ENCODE measurements around the gene TFDP2. TPM values are rescaled to one million over a fixed set of nuclear protein-coding genes. Genes with fewer than 3 reads are reported as not detected.

The TFDP2 gene
- total and polyA plus RNA-seq, 2 of the 8 experiments (the other 6 are each of a cell fraction or from before 2014, with no cell fraction given): 41.1 to 119 TPM

DNA sequence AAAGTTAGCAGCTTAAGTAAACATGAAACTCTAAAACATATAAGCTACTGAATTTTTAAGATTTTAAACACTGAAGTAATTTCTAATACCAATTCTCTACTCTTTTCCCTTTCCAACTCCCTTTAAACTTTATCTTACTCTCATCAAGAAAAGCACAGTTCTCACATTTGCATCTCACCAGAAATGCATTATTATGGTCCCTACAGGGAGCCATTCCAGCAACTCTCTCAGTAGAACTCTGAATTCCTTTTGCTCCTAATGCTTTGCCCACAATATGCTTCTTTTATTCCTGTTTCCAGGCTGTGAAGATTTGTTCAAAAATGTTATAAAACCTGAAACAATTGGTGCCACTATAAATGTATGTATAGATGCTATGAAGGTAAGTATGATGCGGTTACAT lies 83.4 kb downstream of the TFDP2 start:
- no peak overlapping the region for H3K4ac ChIP-seq (replicated peaks; ENCODE audit: insufficient read length, low read depth, low read length)
- H3K27me3 ChIP-seq (replicated peaks in 1 of 4; ENCODE audit: control insufficient read depth in 3 of 4, extremely low read depth in 1 of 4, insufficient read depth in 3 of 4, low read length in 3 of 4): no peaks in the 10 kb centered on the region
- H3K79me2 ChIP-seq (ENCODE audit: control insufficient read depth in 1 of 2, insufficient read depth in 2 of 2, low read length in 2 of 2): no peaks in the 10 kb centered on the region
- no peak overlapping the region for H2AFZ ChIP-seq (ENCODE audit: low read length)
- WGBS, 2 experiments (ENCODE audit: extremely low coverage in 1 of 2, insufficient coverage in 1 of 2, insufficient read length in 1 of 2, insufficient replicate concordance in 2 of 2, low coverage in 1 of 2, low lambda C conversion rate in 2 of 2, missing lambda C conversion rate in 1 of 2): 45% methylated on average over 1 of the region's 1 CpG; no CpG with 5 or more reads in 1 of the 2 experiments
- H3K14ac ChIP-seq (ENCODE audit: insufficient read length): no peak overlapping the region
- ChIA-PET POLR2A (ENCODE audit: partially characterized antibody) (interaction anchor here (0.9 to 1.6 kb wide), 2 partner anchors 11 to 18 kb away, joined by 3 to 4 read pairs; no protein-coding TSS in a partner anchor), CTCF (ENCODE audit: partially characterized antibody) (interaction anchor here (0.6 to 1.3 kb wide), 2 partner anchors 38 to 147 kb away, joined by 3 to 4 read pairs; no protein-coding TSS in a partner anchor)
- H3K79me1 ChIP-seq (ENCODE audit: low read depth, low read length): no peaks in the 10 kb centered on the region
- no peak overlapping the region for H2BK15ac ChIP-seq (ENCODE audit: low read length)
- H3K9me3 ChIP-seq (ENCODE audit: insufficient read depth in 2 of 2, low read depth in 1 of 2, low read length in 1 of 2): no peaks in the 10 kb centered on the region
- H3K4me3 ChIP-seq (ENCODE audit: extremely low read depth in 1 of 4, insufficient read depth in 2 of 4, low read depth in 3 of 4, low read length in 4 of 4): peak overlapping the region in 1 of 4 experiments; percentile 34; a peak in 1 of 8 replicates
- H3K23ac ChIP-seq (ENCODE audit: insufficient read length): no peak overlapping the region
- no peak overlapping the region for H2BK20ac ChIP-seq (ENCODE audit: low read length)
- peak; percentile 82 for FAIRE-seq
- H4K20me1 ChIP-seq (replicated peaks in 1 of 2; ENCODE audit: control insufficient read depth in 1 of 2, insufficient read depth in 2 of 2, low read length in 2 of 2): no peaks in the 10 kb centered on the region
- no peak overlapping the region for H2BK12ac ChIP-seq (ENCODE audit: low read depth, low read length)
- no peak overlapping the region for H4K91ac ChIP-seq (replicated peaks; ENCODE audit: insufficient read length, low read length)
- no peak overlapping the region for H4K8ac ChIP-seq (ENCODE audit: extremely low read depth, insufficient read depth, low read length)
- no peaks in the 10 kb centered on the region for H3K36me3 ChIP-seq (ENCODE audit: control insufficient read depth in 2 of 4, insufficient read depth in 4 of 4, low read length in 3 of 4)
- no peak overlapping the region for H3K56ac ChIP-seq (replicated peaks; ENCODE audit: insufficient read length, low read depth, low read length)
- H3K9ac ChIP-seq (replicated peaks in 1 of 4; ENCODE audit: extremely low read depth in 1 of 4, low read depth in 3 of 4, low read length in 3 of 4): no peak overlapping the region
- H3K4me1 ChIP-seq (replicated peaks in 1 of 4; ENCODE audit: control insufficient read depth in 3 of 4, insufficient read depth in 4 of 4, low read length in 3 of 4): peaks cover 5 to 13% (median 9%) of the 10 kb centered on the region in 4 experiments
- H2BK5ac ChIP-seq (ENCODE audit: low read depth, low read length): no peak overlapping the region
- H3K4me2 ChIP-seq (ENCODE audit: insufficient read depth in 1 of 2, low read depth in 2 of 2, low read length in 2 of 2): peak overlapping the region; percentile 20 to 59; a peak in 3 of 4 replicates
- peak overlapping the region; percentile 82 for H4K5ac ChIP-seq (ENCODE audit: insufficient read length, low read depth, low read length)
- H3K18ac ChIP-seq (ENCODE audit: extremely low read depth, low read length): no peak overlapping the region
- peaks cover 2% of the 10 kb centered on the region; the same call in 1 of the 2 replicates for H3K23me2 ChIP-seq (ENCODE audit: low read depth, low read length)
- H3K27ac ChIP-seq (ENCODE audit: low read depth, low read length): no peak overlapping the region
- H2AK5ac ChIP-seq (ENCODE audit: low read depth, low read length): no peak overlapping the region
- no peak for DNase-seq (ENCODE audit: low read depth in 1 of 2, low spot score in 2 of 2)
- H2BK120ac ChIP-seq (replicated peaks; ENCODE audit: low read depth, low read length): peak overlapping the region; percentile 47
- TF ChIP-seq CEBPB (IDR thresholded peaks at IDR 0.05; ENCODE audit: low read depth, low read length) (no peak), RFX5 (IDR thresholded peaks at IDR 0.05; ENCODE audit: borderline replicate concordance, low read depth, low read length) (no peak), YY1 (IDR thresholded peaks at IDR 0.05; ENCODE audit: low read depth, low read length) (no peak), SIRT6 (IDR thresholded peaks at IDR 0.05; ENCODE audit: low read length) (no peak), BCL11A (IDR thresholded peaks at IDR 0.05; ENCODE audit: low read depth in 2 of 2, low read length in 2 of 2) (peak in 1 of 2 experiments; percentile 31), TAF7 (optimal IDR thresholded peaks at IDR 0.05; ENCODE audit: borderline replicate concordance, low read depth, low read length) (no peak), POLR2AphosphoS5 (IDR thresholded peaks at IDR 0.05; ENCODE audit: low read depth, low read length) (no peak), SIN3A (conservative IDR thresholded peaks at IDR 0.05 in 1 of 2, IDR thresholded peaks at IDR 0.05 in 1 of 2; ENCODE audit: low read depth in 1 of 2, low read length in 2 of 2) (no peak)

All from H1 (cell line).